Activated naive CD8-positive, alpha-beta T cell treated with anti-CD3 and anti-CD28 coated beads, Interleukin-2, amount 10 ng/mL, durations not matched to agents 7 days and 5 days (primary cell): ENCODE results near the gene GBA2. TPM values are rescaled to one million over a fixed set of nuclear protein-coding genes. Genes with fewer than 3 reads are reported as not detected.

Experiments used
- ATAC-seq: fragments of 150-1000 bp; cut with Tn5 transposase; one replicate; pipeline ENCODE4 v1.10.0; 2021; ENCODE audit warnings: low read depth, moderate library complexity
- POLR2A ChIA-PET: fragments of 350-600 bp; sonication (Branson Sonifier 250); formaldehyde crosslinking; loops from one replicate; lab custom pipeline; 2021; ENCODE audit warnings: antibody characterized with exemption; lab: Charles Lee
- DNase-seq: peaks from one replicate; pipeline ENCODE4 v3.0.0; 2021
- H3K27ac Mint-ChIP-seq: one replicate; pipeline ENCODE4 v1.8.0; 2022; ENCODE audit warnings: mild to moderate bottlenecking, mixed read lengths
- H3K27me3 Mint-ChIP-seq: one replicate; pipeline ENCODE4 v1.8.0; 2022; ENCODE audit warnings: mild to moderate bottlenecking, moderate library complexity, mixed read lengths
- H3K36me3 Mint-ChIP-seq: one replicate; pipeline ENCODE4 v1.8.0; 2021; ENCODE audit warnings: mild to moderate bottlenecking, mixed read lengths
- H3K4me1 Mint-ChIP-seq: one replicate; pipeline ENCODE4 v1.8.0; 2021; ENCODE audit warnings: mixed read lengths
- H3K4me3 Mint-ChIP-seq: one replicate; pipeline ENCODE4 v1.8.0; 2022; ENCODE audit warnings: mild to moderate bottlenecking, moderate library complexity, mixed read lengths
- H3K9me3 Mint-ChIP-seq: one replicate; pipeline ENCODE4 v1.8.0; 2021; ENCODE audit warnings: mixed read lengths
- total RNA-seq, 2 experiments: library from RNA; stranded (reverse); gene quantifications; one replicate each; pipeline ENCODE4 v1.2.3, GENCODE V29; 2021

GBA2 gene
- total RNA-seq, 2 experiments from 2014 or later: 60.1 to 62.2 TPM

- no peak overlapping the region for H3K4me3 Mint-ChIP-seq
- ATAC-seq: no peak
- no peaks in the 10 kb centered on the region for H3K27me3 Mint-ChIP-seq
- POLR2A ChIA-PET: interaction anchor here (1.0 to 4.0 kb wide), 8 partner anchors 19 to 125 kb away, joined by 3 to 53 read pairs (median 19); partner anchors contain the start of genes ARHGEF39, CCDC107, GBA2 and RGP1
- peaks cover 17% of the 10 kb centered on the region for H3K4me1 Mint-ChIP-seq
- no peaks in the 10 kb centered on the region for H3K9me3 Mint-ChIP-seq
- peaks cover 13% of the 10 kb centered on the region for H3K36me3 Mint-ChIP-seq
- H3K27ac Mint-ChIP-seq: peak overlapping the region; percentile 26
- no peak for DNase-seq
These were observed 19.1 kb downstream of the GBA2 start for GRCh38 chr9:35729700-35730485.

GRCh38 chr9:35729101-35729500 is 19.9 kb downstream of the GBA2 start:
- Mint-ChIP-seq H3K9me3 (no peaks in the 10 kb centered on the region), H3K36me3 (peaks cover 20% of the 10 kb centered on the region), H3K4me3 (no peak overlapping the region), H3K4me1 (peaks cover 16% of the 10 kb centered on the region), H3K27ac (no peak overlapping the region), H3K27me3 (no peaks in the 10 kb centered on the region)
- DNase-seq: no peak
- no peak for ATAC-seq
- POLR2A ChIA-PET: interaction anchor here (0.8 to 2.6 kb wide), 10 partner anchors 13 to 124 kb away, joined by 3 to 20 read pairs (median 5); partner anchors contain the start of genes CCDC107, GBA2, RGP1 and RMRP

- POLR2A ChIA-PET: interaction anchor here (0.6 to 2.6 kb wide), 22 partner anchors 12 to 124 kb away, joined by 3 to 20 read pairs (median 4); partner anchors contain the start of genes ARHGEF39, CCDC107, GBA2 and RGP1
- peaks cover 20% of the 10 kb centered on the region for H3K36me3 Mint-ChIP-seq
- ATAC-seq: no peak
- no peaks in the 10 kb centered on the region for H3K27me3 Mint-ChIP-seq
- H3K27ac Mint-ChIP-seq: no peak overlapping the region
- peaks cover 14% of the 10 kb centered on the region for H3K4me1 Mint-ChIP-seq
- no peak overlapping the region for H3K4me3 Mint-ChIP-seq
- DNase-seq: peak; percentile 67
- no peaks in the 10 kb centered on the region for H3K9me3 Mint-ChIP-seq
These were observed 20.7 kb downstream of the GBA2 start for GRCh38 chr9:35728041-35728971.

GRCh38 chr9:35727676-35728040 is 21.4 kb downstream of the GBA2 start:
- Mint-ChIP-seq H3K4me1 (peaks cover 12% of the 10 kb centered on the region), H3K27ac (no peak overlapping the region), H3K36me3 (peaks cover 22% of the 10 kb centered on the region), H3K4me3 (no peak overlapping the region), H3K27me3 (no peaks in the 10 kb centered on the region), H3K9me3 (no peaks in the 10 kb centered on the region)
- ATAC-seq: no peak
- no peak for DNase-seq
- POLR2A ChIA-PET: interaction anchor here (0.6 to 2.6 kb wide), 17 partner anchors 12 to 150 kb away, joined by 3 to 20 read pairs (median 4); partner anchors contain the start of genes ARHGEF39, GBA2, RGP1 and SPAG8

- H3K4me3 Mint-ChIP-seq: no peak overlapping the region
- no peaks in the 10 kb centered on the region for H3K9me3 Mint-ChIP-seq
- POLR2A ChIA-PET: interaction anchor here (0.8 to 2.6 kb wide), 9 partner anchors 12 to 107 kb away, joined by 3 to 20 read pairs (median 6); partner anchors contain the start of genes ARHGEF39, CCDC107, GBA2 and RGP1
- peaks cover 12% of the 10 kb centered on the region for H3K4me1 Mint-ChIP-seq
- peaks cover 28% of the 10 kb centered on the region for H3K36me3 Mint-ChIP-seq
- DNase-seq (no peak), ATAC-seq (peak; percentile 48)
- H3K27me3 Mint-ChIP-seq: no peaks in the 10 kb centered on the region
- no peak overlapping the region for H3K27ac Mint-ChIP-seq
These were observed 22.1 kb downstream of the GBA2 start for GRCh38 chr9:35726931-35727330.

- DNase-seq: no peak
- H3K9me3 Mint-ChIP-seq: no peaks in the 10 kb centered on the region
- H3K36me3 Mint-ChIP-seq: peaks cover 29% of the 10 kb centered on the region
- H3K4me1 Mint-ChIP-seq: peaks cover 9% of the 10 kb centered on the region
- POLR2A ChIA-PET: no interaction called here
- H3K27ac Mint-ChIP-seq: no peak overlapping the region
- H3K4me3 Mint-ChIP-seq: no peak overlapping the region
- no peaks in the 10 kb centered on the region for H3K27me3 Mint-ChIP-seq
- no peak for ATAC-seq
These were observed 23.7 kb downstream of the GBA2 start for GRCh38 chr9:35725362-35725761.

- POLR2A ChIA-PET: interaction anchor here (1.3 kb wide), 1 partner anchor 8 kb away, joined by 4 read pairs; the partner anchor contains the start of genes CREB3 and TLN1
These were observed 25.1 kb downstream of the GBA2 start for GRCh38 chr9:35723908-35724307.

GRCh38 chr9:35723426-35723825 is 25.6 kb downstream of the GBA2 start:
- peaks cover 36% of the 10 kb centered on the region for H3K36me3 Mint-ChIP-seq

More at GRCh38 chr9:35723908-35724307, 25.1 kb downstream of the GBA2 start:
- no peak overlapping the region for H3K4me3 Mint-ChIP-seq
- H3K27me3 Mint-ChIP-seq: no peaks in the 10 kb centered on the region
- DNase-seq (no peak), ATAC-seq (no peak)
- peaks cover 36% of the 10 kb centered on the region for H3K36me3 Mint-ChIP-seq
- H3K4me1 Mint-ChIP-seq: peaks cover 9% of the 10 kb centered on the region
- no peaks in the 10 kb centered on the region for H3K9me3 Mint-ChIP-seq
- no peak overlapping the region for H3K27ac Mint-ChIP-seq

GRCh38 chr9:35719546-35719945 is 29.5 kb downstream of the GBA2 start:
- Mint-ChIP-seq H3K27me3 (no peaks in the 10 kb centered on the region), H3K4me3 (no peak overlapping the region), H3K4me1 (no peaks in the 10 kb centered on the region), H3K36me3 (peaks cover 39% of the 10 kb centered on the region), H3K9me3 (no peaks in the 10 kb centered on the region), H3K27ac (no peak overlapping the region)
- DNase-seq: no peak
- POLR2A ChIA-PET: no interaction called here
- no peak for ATAC-seq

More at GRCh38 chr9:35723426-35723825, 25.6 kb downstream of the GBA2 start:
- no peak overlapping the region for H3K4me3 Mint-ChIP-seq
- POLR2A ChIA-PET: interaction anchor here (0.8 to 1.3 kb wide), 2 partner anchors 9 kb away, joined by 3 to 4 read pairs; partner anchors contain the start of genes CREB3 and TLN1
- H3K27ac Mint-ChIP-seq: no peak overlapping the region
- peaks cover 9% of the 10 kb centered on the region for H3K4me1 Mint-ChIP-seq
- DNase-seq (no peak), ATAC-seq (no peak)
- H3K27me3 Mint-ChIP-seq: no peaks in the 10 kb centered on the region
- H3K9me3 Mint-ChIP-seq: no peaks in the 10 kb centered on the region

GRCh38 chr9:35718721-35719511 is 30.1 kb downstream of the GBA2 start:
- ATAC-seq (no peak), DNase-seq (no peak)
- H3K4me3 Mint-ChIP-seq: no peak overlapping the region
- H3K4me1 Mint-ChIP-seq: no peaks in the 10 kb centered on the region
- H3K27ac Mint-ChIP-seq: no peak overlapping the region
- no peaks in the 10 kb centered on the region for H3K9me3 Mint-ChIP-seq
- no peaks in the 10 kb centered on the region for H3K27me3 Mint-ChIP-seq
- POLR2A ChIA-PET: interaction anchor here (0.9 kb wide), 1 partner anchor 60 kb away, joined by 4 read pairs; no protein-coding TSS in a partner anchor
- peaks cover 35% of the 10 kb centered on the region for H3K36me3 Mint-ChIP-seq

- Mint-ChIP-seq H3K9me3 (no peaks in the 10 kb centered on the region), H3K27ac (no peak overlapping the region), H3K27me3 (no peaks in the 10 kb centered on the region), H3K4me1 (no peaks in the 10 kb centered on the region), H3K36me3 (peaks cover 35% of the 10 kb centered on the region), H3K4me3 (no peak overlapping the region)
- POLR2A ChIA-PET: interaction anchor here (2.5 kb wide), 1 partner anchor 11 kb away, joined by 8 read pairs; no protein-coding TSS in a partner anchor
- ATAC-seq: no peak
- DNase-seq: no peak
These were observed 31.7 kb downstream of the GBA2 start for GRCh38 chr9:35717132-35717870.
